ENCODE data around the gene LONP2.

LONP2 gene

DNA sequence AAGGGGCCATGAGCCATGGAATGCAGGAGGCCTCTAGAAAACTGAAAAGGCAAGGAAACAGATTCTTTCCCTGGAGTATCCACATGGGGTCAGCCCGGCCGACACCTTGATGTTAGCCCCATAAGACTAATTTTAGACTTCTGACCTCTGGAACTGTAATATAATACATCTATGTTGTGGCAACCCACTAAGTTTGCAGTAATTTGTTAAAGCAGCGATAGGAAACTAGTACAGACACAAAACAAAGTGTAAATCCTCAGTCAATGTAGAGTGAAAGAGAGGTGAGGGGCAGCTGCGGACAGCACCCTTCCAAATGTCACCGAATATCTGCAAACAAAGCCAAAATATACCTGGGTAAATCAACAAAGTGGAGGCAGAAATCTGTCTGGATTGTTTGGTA, 148.3 kb downstream of the LONP2 start:
- no peak overlapping the region for H4K91ac ChIP-seq (ENCODE audit: low read depth, low read length, poor library complexity)
- no peak overlapping the region for H3K9ac ChIP-seq (ENCODE audit: low read depth, low read length, poor library complexity)
- H2AK5ac ChIP-seq (ENCODE audit: low read depth, low read length) = no peak overlapping the region
- H2BK5ac ChIP-seq (ENCODE audit: low read length) = no peak overlapping the region
- no peak overlapping the region for H3K14ac ChIP-seq (ENCODE audit: low read length)
- no peaks in the 10 kb centered on the region for H3K79me1 ChIP-seq (ENCODE audit: low read depth, low read length)
- no peak overlapping the region for H4K8ac ChIP-seq (ENCODE audit: low read depth, low read length)
- no peak overlapping the region for H3K4ac ChIP-seq (ENCODE audit: low read length)
- no peak overlapping the region for H3K18ac ChIP-seq (ENCODE audit: low read length)
- H3K27me3 ChIP-seq (ENCODE audit: control insufficient read depth in 3 of 3, insufficient read depth in 3 of 3, low read depth in 1 of 3, low read length in 3 of 3) = no peaks in the 10 kb centered on the region
- no peak overlapping the region for H3K23ac ChIP-seq (ENCODE audit: low read depth, low read length, poor library complexity)
- no peak overlapping the region for H3K4me3 ChIP-seq (ENCODE audit: low read length in 2 of 2)
- DNase-seq (ENCODE audit: low spot score) = no peak
- no peaks in the 10 kb centered on the region for H3K9me3 ChIP-seq (replicated peaks in 1 of 2; ENCODE audit: control insufficient read depth in 2 of 2, insufficient read depth in 1 of 2, low read depth in 1 of 2, low read length in 2 of 2)
- WGBS, 2 donors (ENCODE audit: extremely low coverage in 2 of 2, insufficient read length in 2 of 2, insufficient replicate concordance in 1 of 2) = no CpG with 5 or more reads among the region's 5 CpGs
- no peaks in the 10 kb centered on the region for H3K4me1 ChIP-seq (ENCODE audit: control insufficient read depth in 2 of 2, insufficient read depth in 1 of 2, low read depth in 1 of 2, low read length in 2 of 2)
- no peak overlapping the region for H2BK12ac ChIP-seq (ENCODE audit: low read length)
- H2AFZ ChIP-seq (ENCODE audit: low read length) = no peak overlapping the region
- no peak overlapping the region for H3K4me2 ChIP-seq (ENCODE audit: insufficient read depth, low read length, poor library complexity, severe bottlenecking)
- no peak overlapping the region for H3K27ac ChIP-seq (replicated peaks; ENCODE audit: low read length)
- no peak overlapping the region for H2BK120ac ChIP-seq (ENCODE audit: low read depth, low read length)
- no peaks in the 10 kb centered on the region for H3K36me3 ChIP-seq (replicated peaks in 1 of 2; ENCODE audit: control insufficient read depth in 2 of 2, insufficient read depth in 2 of 2, low read length in 2 of 2)
- H2BK15ac ChIP-seq (ENCODE audit: low read length) = no peak overlapping the region

DNA sequence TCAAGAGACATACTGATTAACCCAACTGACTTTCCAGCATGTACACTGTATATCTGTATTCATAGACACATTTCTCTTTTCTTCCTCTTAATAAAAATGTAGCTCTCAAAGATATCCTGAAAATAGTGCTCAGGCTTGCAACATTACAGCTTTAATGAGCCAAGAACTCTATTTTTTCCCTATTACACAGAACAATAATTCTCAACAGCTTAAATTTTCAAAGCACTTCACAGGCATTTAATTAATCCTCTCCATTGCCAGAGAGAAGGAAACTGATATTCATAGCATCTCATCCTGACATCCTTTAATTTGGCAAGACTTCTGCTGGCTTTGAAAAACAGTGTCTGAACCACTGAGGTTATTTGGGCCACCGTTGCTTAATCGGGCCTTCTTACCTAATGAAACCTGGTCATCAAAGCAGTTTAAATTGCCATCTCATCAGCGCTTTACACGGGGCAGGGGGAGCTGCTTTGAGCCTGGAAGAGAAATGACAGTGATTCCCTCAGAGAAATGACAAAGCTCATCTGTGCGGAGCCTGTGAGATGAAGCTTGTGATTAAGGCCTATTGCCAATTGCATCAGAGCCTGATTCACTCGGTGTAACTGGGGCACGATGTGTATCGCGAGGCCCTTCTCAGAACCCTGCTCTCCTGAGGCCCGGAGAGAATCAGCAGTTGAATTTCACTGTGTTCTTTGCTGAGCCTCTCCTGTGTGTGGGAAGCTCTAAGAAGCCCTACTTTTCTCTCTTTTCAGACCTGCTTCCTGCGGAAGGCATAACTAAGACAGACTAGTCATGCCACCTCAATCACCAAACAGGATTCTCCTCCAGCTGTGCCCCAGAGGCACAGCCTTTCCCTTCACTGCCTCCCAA, 149.6 kb downstream of the LONP2 start:
- H4K91ac ChIP-seq (ENCODE audit: low read depth, low read length, poor library complexity) = no peak overlapping the region
- H2BK5ac ChIP-seq (ENCODE audit: low read length) = no peak overlapping the region
- DNase-seq (ENCODE audit: low spot score) = no peak
- H2AFZ ChIP-seq (ENCODE audit: low read length) = peak overlapping the region; percentile 62
- no peaks in the 10 kb centered on the region for H3K79me1 ChIP-seq (ENCODE audit: low read depth, low read length)
- H4K8ac ChIP-seq (ENCODE audit: low read depth, low read length) = no peak overlapping the region
- H2AK5ac ChIP-seq (ENCODE audit: low read depth, low read length) = no peak overlapping the region
- H3K27me3 ChIP-seq (ENCODE audit: control insufficient read depth in 3 of 3, insufficient read depth in 3 of 3, low read depth in 1 of 3, low read length in 3 of 3) = no peaks in the 10 kb centered on the region
- no peak overlapping the region for H3K4me2 ChIP-seq (ENCODE audit: insufficient read depth, low read length, poor library complexity, severe bottlenecking)
- no peak overlapping the region for H2BK12ac ChIP-seq (ENCODE audit: low read length)
- H3K9ac ChIP-seq (ENCODE audit: low read depth, low read length, poor library complexity) = no peak overlapping the region
- H3K14ac ChIP-seq (ENCODE audit: low read length) = no peak overlapping the region
- H2BK120ac ChIP-seq (ENCODE audit: low read depth, low read length) = no peak overlapping the region
- H3K18ac ChIP-seq (ENCODE audit: low read length) = no peak overlapping the region
- H3K36me3 ChIP-seq (replicated peaks in 1 of 2; ENCODE audit: control insufficient read depth in 2 of 2, insufficient read depth in 2 of 2, low read length in 2 of 2) = no peaks in the 10 kb centered on the region
- WGBS, 2 donors (ENCODE audit: extremely low coverage in 2 of 2, insufficient read length in 2 of 2, insufficient replicate concordance in 1 of 2) = no CpG with 5 or more reads among the region's 11 CpGs
- no peaks in the 10 kb centered on the region for H3K9me3 ChIP-seq (replicated peaks in 1 of 2; ENCODE audit: control insufficient read depth in 2 of 2, insufficient read depth in 1 of 2, low read depth in 1 of 2, low read length in 2 of 2)
- H3K4me1 ChIP-seq (ENCODE audit: control insufficient read depth in 2 of 2, insufficient read depth in 1 of 2, low read depth in 1 of 2, low read length in 2 of 2) = no peaks in the 10 kb centered on the region
- H2BK15ac ChIP-seq (ENCODE audit: low read length) = no peak overlapping the region
- H3K27ac ChIP-seq (replicated peaks; ENCODE audit: low read length) = no peak overlapping the region
- H3K4ac ChIP-seq (ENCODE audit: low read length) = no peak overlapping the region
- no peak overlapping the region for H3K4me3 ChIP-seq (ENCODE audit: low read length in 2 of 2)
- no peak overlapping the region for H3K23ac ChIP-seq (ENCODE audit: low read depth, low read length, poor library complexity)

DNA sequence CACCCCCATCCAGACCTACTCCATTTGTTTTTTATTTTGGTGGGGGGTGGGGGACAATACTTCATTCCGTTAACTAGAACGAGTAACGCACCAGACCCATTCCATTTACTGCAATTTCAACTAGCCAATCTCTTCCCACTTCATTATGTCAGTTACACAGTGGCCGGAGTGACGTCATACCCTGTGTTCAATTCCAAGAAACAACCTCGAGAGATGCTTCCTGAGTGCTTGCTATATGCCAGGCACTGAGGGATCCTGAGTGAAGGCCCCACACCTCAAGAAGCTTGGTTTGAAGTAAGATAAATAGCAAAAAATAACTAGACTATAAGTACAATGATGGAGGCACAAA, 150.2 kb downstream of the LONP2 start:
- Histone ChIP-seq H3K4me2 (ENCODE audit: insufficient read depth, low read length, poor library complexity, severe bottlenecking) (no peak overlapping the region), H3K9ac (ENCODE audit: low read depth, low read length, poor library complexity) (no peak overlapping the region), H3K4ac (ENCODE audit: low read length) (no peak overlapping the region), H2BK5ac (ENCODE audit: low read length) (no peak overlapping the region), H4K91ac (ENCODE audit: low read depth, low read length, poor library complexity) (no peak overlapping the region), H3K14ac (ENCODE audit: low read length) (no peak overlapping the region), H3K4me1 (ENCODE audit: control insufficient read depth in 2 of 2, insufficient read depth in 1 of 2, low read depth in 1 of 2, low read length in 2 of 2) (no peaks in the 10 kb centered on the region), H3K23ac (ENCODE audit: low read depth, low read length, poor library complexity) (no peak overlapping the region), H2BK120ac (ENCODE audit: low read depth, low read length) (no peak overlapping the region), H3K27me3 (ENCODE audit: control insufficient read depth in 3 of 3, insufficient read depth in 3 of 3, low read depth in 1 of 3, low read length in 3 of 3) (no peaks in the 10 kb centered on the region), H3K36me3 (replicated peaks in 1 of 2; ENCODE audit: control insufficient read depth in 2 of 2, insufficient read depth in 2 of 2, low read length in 2 of 2) (no peaks in the 10 kb centered on the region), H2BK12ac (ENCODE audit: low read length) (no peak overlapping the region), H3K79me1 (ENCODE audit: low read depth, low read length) (no peaks in the 10 kb centered on the region), H2AK5ac (ENCODE audit: low read depth, low read length) (no peak overlapping the region), H2BK15ac (ENCODE audit: low read length) (no peak overlapping the region), H3K4me3 (ENCODE audit: low read length in 2 of 2) (no peak overlapping the region), H3K18ac (ENCODE audit: low read length) (no peak overlapping the region), H3K9me3 (replicated peaks in 1 of 2; ENCODE audit: control insufficient read depth in 2 of 2, insufficient read depth in 1 of 2, low read depth in 1 of 2, low read length in 2 of 2) (no peaks in the 10 kb centered on the region), H4K8ac (ENCODE audit: low read depth, low read length) (no peak overlapping the region), H2AFZ (ENCODE audit: low read length) (peak overlapping the region; percentile 62), H3K27ac (replicated peaks; ENCODE audit: low read length) (no peak overlapping the region)
- DNase-seq (ENCODE audit: low spot score) = no peak
- WGBS, 2 donors (ENCODE audit: extremely low coverage in 2 of 2, insufficient read length in 2 of 2, insufficient replicate concordance in 1 of 2) = no CpG with 5 or more reads among the region's 6 CpGs

DNA sequence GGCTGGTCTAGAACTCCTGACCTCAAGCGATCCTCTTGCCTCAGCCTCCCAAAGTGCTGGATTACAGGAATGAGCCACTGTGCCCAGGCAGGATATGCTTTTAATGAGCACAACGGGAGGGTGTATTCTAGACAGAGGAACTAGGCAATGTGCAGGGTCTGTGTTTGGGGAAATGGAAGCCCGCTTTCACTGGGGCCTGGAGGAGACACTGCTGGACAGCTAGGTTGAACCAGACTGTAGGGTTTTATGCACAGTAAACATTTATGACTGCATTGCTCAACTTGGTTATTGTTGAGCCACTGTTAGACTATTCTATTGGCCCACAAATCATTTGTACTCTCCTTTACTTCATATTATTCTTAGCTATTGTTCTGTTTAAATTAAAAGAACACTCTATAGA, 151.3 kb downstream of the LONP2 start:
- DNase-seq (ENCODE audit: low spot score) = no peak
- no CpG with 5 or more reads among the region's 3 CpGs for WGBS, 2 donors (ENCODE audit: extremely low coverage in 2 of 2, insufficient read length in 2 of 2, insufficient replicate concordance in 1 of 2)
- Histone ChIP-seq H3K27me3 (ENCODE audit: control insufficient read depth in 3 of 3, insufficient read depth in 3 of 3, low read depth in 1 of 3, low read length in 3 of 3) (no peaks in the 10 kb centered on the region), H4K8ac (ENCODE audit: low read depth, low read length) (no peak overlapping the region), H2BK15ac (ENCODE audit: low read length) (no peak overlapping the region), H3K36me3 (replicated peaks in 1 of 2; ENCODE audit: control insufficient read depth in 2 of 2, insufficient read depth in 2 of 2, low read length in 2 of 2) (no peaks in the 10 kb centered on the region), H2AFZ (ENCODE audit: low read length) (no peak overlapping the region), H2BK5ac (ENCODE audit: low read length) (no peak overlapping the region), H3K9me3 (replicated peaks in 1 of 2; ENCODE audit: control insufficient read depth in 2 of 2, insufficient read depth in 1 of 2, low read depth in 1 of 2, low read length in 2 of 2) (no peaks in the 10 kb centered on the region), H3K4ac (ENCODE audit: low read length) (no peak overlapping the region), H3K9ac (ENCODE audit: low read depth, low read length, poor library complexity) (no peak overlapping the region), H2AK5ac (ENCODE audit: low read depth, low read length) (peak overlapping the region; percentile 37), H2BK12ac (ENCODE audit: low read length) (peak overlapping the region; percentile 3), H3K4me1 (ENCODE audit: control insufficient read depth in 2 of 2, insufficient read depth in 1 of 2, low read depth in 1 of 2, low read length in 2 of 2) (no peaks in the 10 kb centered on the region), H3K79me1 (ENCODE audit: low read depth, low read length) (no peaks in the 10 kb centered on the region), H3K4me2 (ENCODE audit: insufficient read depth, low read length, poor library complexity, severe bottlenecking) (no peak overlapping the region), H3K27ac (replicated peaks; ENCODE audit: low read length) (no peak overlapping the region), H4K91ac (ENCODE audit: low read depth, low read length, poor library complexity) (no peak overlapping the region), H3K18ac (ENCODE audit: low read length) (no peak overlapping the region), H3K4me3 (ENCODE audit: low read length in 2 of 2) (no peak overlapping the region), H3K23ac (ENCODE audit: low read depth, low read length, poor library complexity) (no peak overlapping the region), H3K14ac (ENCODE audit: low read length) (peak overlapping the region; percentile 47), H2BK120ac (ENCODE audit: low read depth, low read length) (no peak overlapping the region)
